Cardiac muscle cell (in vitro differentiated cells and primary cell): ENCODE results near the gene CHDH. TPM values are rescaled to one million over a fixed set of nuclear protein-coding genes. Genes with fewer than 3 reads are reported as not detected.

Source experiments
- DNase-seq, 2 donors: peaks; one replicate each; pipeline versions ENCODE4 v3.0.0 to v3.0.0-alpha.2; 2010 to 2017; ENCODE audit warnings: low read depth in 1 of 2, low spot score in 1 of 2
- H3K27ac ChIP-seq: fragments of 200-600 bp; sonication (generic); 2 replicates; pipeline ENCODE4 v1.5.1; 2016
- H3K27me3 ChIP-seq: fragments of 200-600 bp; sonication (generic); 2 replicates; pipeline ENCODE4 v1.6.0; 2016; ENCODE audit warnings: control low read depth
- H3K36me3 ChIP-seq: fragments of 200-600 bp; sonication (generic); 2 replicates; pipeline ENCODE4 v1.5.1; 2016; ENCODE audit warnings: control low read depth
- H3K4me1 ChIP-seq: fragments of 200-600 bp; sonication (generic); 2 replicates; pipeline ENCODE4 v1.8.1; 2017; ENCODE audit warnings: low read depth, mild to moderate bottlenecking, mixed run types
- H3K4me3 ChIP-seq: fragments of 200-600 bp; sonication (generic); 2 replicates; pipeline ENCODE4 v1.5.1; 2016; ENCODE audit warnings: mild to moderate bottlenecking
- H3K9me3 ChIP-seq: fragments of 200-600 bp; sonication (generic); 2 replicates; pipeline ENCODE4 v1.5.1; 2017; ENCODE audit warnings: low read depth, mild to moderate bottlenecking, control low read depth
- polyA plus RNA-seq: library from polyadenylated mRNA; unstranded; fragments of >200 nt; fragmentation: Nextera tagmentation; extraction: Ambion mirVana; gene quantifications from 2 replicates; pipeline ENCODE4 v1.2.1, GENCODE V29; 2016
- total RNA-seq: library from RNA; depleted of rRNA; stranded (reverse); fragments of >200 nt; gene quantifications from 2 replicates; pipeline ENCODE4 v1.2.3, GENCODE V29; 2016
- TF ChIP-seq, protein P1 (sequence below): IDR thresholded peaks from 2 replicates; pipeline ENCODE4 v1.5.1; 2012; ENCODE audit warnings: low read depth, mild to moderate bottlenecking, low read length

The CHDH gene
- total and polyA plus RNA-seq, 2 experiments from 2014 or later, result 12.8 to 36.1 TPM

GRCh38 chr3:53806182-53807116, 39.8 kb downstream of the CHDH start:
- peak in 1 of 2 donors; percentile 54 for DNase-seq

GRCh38 chr3:53805463-53806159, 40.6 kb downstream of the CHDH start:
- H3K9me3 ChIP-seq, result no peaks in the 10 kb centered on the region
- H3K4me3 ChIP-seq, result no peak overlapping the region
- H3K27me3 ChIP-seq, result no peaks in the 10 kb centered on the region
- H3K36me3 ChIP-seq, result peaks cover 26% of the 10 kb centered on the region
- no peak overlapping the region for H3K27ac ChIP-seq
- TF ChIP-seq, protein P1, sequence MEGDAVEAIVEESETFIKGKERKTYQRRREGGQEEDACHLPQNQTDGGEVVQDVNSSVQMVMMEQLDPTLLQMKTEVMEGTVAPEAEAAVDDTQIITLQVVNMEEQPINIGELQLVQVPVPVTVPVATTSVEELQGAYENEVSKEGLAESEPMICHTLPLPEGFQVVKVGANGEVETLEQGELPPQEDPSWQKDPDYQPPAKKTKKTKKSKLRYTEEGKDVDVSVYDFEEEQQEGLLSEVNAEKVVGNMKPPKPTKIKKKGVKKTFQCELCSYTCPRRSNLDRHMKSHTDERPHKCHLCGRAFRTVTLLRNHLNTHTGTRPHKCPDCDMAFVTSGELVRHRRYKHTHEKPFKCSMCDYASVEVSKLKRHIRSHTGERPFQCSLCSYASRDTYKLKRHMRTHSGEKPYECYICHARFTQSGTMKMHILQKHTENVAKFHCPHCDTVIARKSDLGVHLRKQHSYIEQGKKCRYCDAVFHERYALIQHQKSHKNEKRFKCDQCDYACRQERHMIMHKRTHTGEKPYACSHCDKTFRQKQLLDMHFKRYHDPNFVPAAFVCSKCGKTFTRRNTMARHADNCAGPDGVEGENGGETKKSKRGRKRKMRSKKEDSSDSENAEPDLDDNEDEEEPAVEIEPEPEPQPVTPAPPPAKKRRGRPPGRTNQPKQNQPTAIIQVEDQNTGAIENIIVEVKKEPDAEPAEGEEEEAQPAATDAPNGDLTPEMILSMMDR, result no peak
- no peak for DNase-seq
- H3K4me1 ChIP-seq, result peaks cover 22% of the 10 kb centered on the region

More at GRCh38 chr3:53806182-53807116, 39.8 kb downstream of the CHDH start:
- Histone ChIP-seq H3K9me3 (no peaks in the 10 kb centered on the region), H3K4me3 (no peak overlapping the region), H3K27ac (peak overlapping the region; percentile 74), H3K27me3 (no peaks in the 10 kb centered on the region), H3K36me3 (peaks cover 26% of the 10 kb centered on the region), H3K4me1 (peaks cover 22% of the 10 kb centered on the region)
- TF ChIP-seq, protein P1, result no peak

- no peaks in the 10 kb centered on the region for H3K27me3 ChIP-seq
- peaks cover 22% of the 10 kb centered on the region for H3K4me1 ChIP-seq
- DNase-seq, result peak in 1 of 2 donors; percentile 61
- TF ChIP-seq, protein P1, result no peak
- no peak overlapping the region for H3K27ac ChIP-seq
- no peaks in the 10 kb centered on the region for H3K9me3 ChIP-seq
- H3K36me3 ChIP-seq, result peaks cover 25% of the 10 kb centered on the region
- no peak overlapping the region for H3K4me3 ChIP-seq
Measured at GRCh38 chr3:53804697-53805462, 41.3 kb downstream of the CHDH start.

DNA sequence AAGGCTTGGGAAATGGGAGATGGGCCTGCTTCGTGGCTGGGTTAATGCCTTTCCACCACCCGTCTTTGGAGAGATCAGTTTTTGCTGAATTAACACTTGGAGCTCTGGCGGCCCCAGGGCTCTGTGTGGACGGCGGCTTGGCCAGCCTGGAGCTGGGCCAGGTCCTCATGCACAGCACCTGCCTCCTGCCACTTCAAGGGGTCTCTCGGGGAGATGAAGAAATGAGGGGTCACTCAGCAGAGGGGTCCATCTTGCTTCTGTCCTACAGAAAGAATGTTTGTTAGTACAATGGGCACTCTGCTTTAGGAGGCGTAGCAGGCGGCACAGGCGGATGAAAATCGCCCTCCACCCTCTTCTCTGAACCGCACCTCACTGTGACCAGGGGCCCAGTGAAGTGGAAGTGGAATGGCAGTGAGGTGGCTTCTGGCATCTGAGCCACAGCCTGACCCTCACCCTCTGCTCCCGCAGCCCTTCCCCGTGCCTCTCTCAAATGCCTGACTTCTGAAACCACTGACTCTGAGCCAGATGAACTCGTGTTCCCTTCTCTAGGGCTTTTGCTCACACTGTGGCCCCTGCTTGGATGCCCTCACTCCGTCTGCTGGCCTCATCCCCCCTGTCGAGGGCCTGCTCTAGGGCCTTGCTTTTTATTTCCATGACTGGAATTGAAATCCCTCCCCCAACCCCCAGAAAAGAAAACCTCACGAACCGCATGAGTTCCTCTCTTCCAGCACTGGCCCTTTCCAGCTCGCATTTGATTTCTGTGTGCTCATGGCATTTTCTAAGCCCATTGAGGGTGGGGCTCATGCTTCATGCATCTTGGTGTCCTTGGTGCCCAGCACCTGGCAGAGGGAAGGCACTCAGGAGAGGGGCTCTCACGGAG, 42.2 kb downstream of the CHDH start:
- Histone ChIP-seq H3K36me3 (peaks cover 19% of the 10 kb centered on the region), H3K27me3 (no peaks in the 10 kb centered on the region), H3K27ac (no peak overlapping the region), H3K9me3 (no peaks in the 10 kb centered on the region), H3K4me1 (peaks cover 22% of the 10 kb centered on the region), H3K4me3 (no peak overlapping the region)
- no peak for DNase-seq
- TF ChIP-seq, protein P1, result no peak
